ENCODE measurements around the gene B4GALT3.

DNA sequence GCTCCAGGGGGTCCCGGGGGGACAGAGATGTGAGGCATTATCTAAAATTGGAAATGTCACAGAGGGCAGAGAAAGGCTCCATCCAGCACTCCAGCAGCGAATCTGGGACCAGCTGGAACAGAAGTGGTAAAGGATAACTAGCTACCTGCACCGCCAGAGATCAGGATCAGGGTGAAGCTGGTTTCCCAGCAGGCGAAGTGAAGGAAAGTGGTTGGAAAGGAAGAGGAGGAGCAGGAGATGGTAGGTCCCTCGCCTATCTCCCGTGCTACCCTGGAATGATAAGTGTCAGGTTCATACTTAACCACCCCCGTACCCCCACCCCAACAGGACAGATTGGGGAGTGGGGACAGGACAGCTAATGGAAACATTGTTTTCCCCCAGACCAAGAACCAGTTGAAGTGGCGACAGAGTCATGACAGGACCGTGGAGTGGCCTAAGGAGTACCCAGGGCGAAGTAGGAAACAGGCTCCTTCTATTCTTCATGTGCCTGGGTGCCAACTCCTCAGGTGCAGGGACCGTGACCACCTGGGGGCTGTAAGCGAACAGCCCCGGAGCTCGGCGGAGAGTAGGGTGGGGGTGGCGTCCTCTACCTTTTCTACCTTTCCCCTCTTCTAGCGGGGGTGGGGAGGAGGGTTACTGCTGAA, 717 bp downstream of the B4GALT3 start:
- TF ChIP-seq, protein P1, sequence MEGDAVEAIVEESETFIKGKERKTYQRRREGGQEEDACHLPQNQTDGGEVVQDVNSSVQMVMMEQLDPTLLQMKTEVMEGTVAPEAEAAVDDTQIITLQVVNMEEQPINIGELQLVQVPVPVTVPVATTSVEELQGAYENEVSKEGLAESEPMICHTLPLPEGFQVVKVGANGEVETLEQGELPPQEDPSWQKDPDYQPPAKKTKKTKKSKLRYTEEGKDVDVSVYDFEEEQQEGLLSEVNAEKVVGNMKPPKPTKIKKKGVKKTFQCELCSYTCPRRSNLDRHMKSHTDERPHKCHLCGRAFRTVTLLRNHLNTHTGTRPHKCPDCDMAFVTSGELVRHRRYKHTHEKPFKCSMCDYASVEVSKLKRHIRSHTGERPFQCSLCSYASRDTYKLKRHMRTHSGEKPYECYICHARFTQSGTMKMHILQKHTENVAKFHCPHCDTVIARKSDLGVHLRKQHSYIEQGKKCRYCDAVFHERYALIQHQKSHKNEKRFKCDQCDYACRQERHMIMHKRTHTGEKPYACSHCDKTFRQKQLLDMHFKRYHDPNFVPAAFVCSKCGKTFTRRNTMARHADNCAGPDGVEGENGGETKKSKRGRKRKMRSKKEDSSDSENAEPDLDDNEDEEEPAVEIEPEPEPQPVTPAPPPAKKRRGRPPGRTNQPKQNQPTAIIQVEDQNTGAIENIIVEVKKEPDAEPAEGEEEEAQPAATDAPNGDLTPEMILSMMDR (IDR thresholded peaks at IDR 0.05): no peak
- TF ChIP-seq POLR2A (IDR thresholded peaks at IDR 0.05) (no peak), EP300 (IDR thresholded peaks at IDR 0.05) (no peak), POLR2AphosphoS5 (IDR thresholded peaks at IDR 0.05) (no peak)
